Measurements from ENCODE around the gene GDNF.

GDNF gene

GRCh38 chr5:37840053-37841034 is 503 bp upstream of the GDNF start (continued):
- TF ChIP-seq ZNF121 (tag by site-specific recombination; IDR thresholded peaks at IDR 0.05), result peak; percentile 47; the same call in 1 of the 2 replicates
- peak; percentile 54; the same call in 1 of the 2 replicates for TF ChIP-seq REPIN1 (tag by site-specific recombination; IDR thresholded peaks at IDR 0.05; ENCODE audit: low read depth)
- TF ChIP-seq ZNF621 (tag by site-specific recombination; IDR thresholded peaks at IDR 0.05), result no peak
- TF ChIP-seq PRDM2 (tag by site-specific recombination; IDR thresholded peaks at IDR 0.05; ENCODE audit: borderline replicate concordance), result 0 out of 2 replicates have a peak, but pooled peaks have one; percentile 29
- TF ChIP-seq ZNF76 (tag by site-specific recombination; IDR thresholded peaks at IDR 0.05; ENCODE audit: borderline replicate concordance, low read depth), result peak; percentile 45; the same call in 1 of the 2 replicates
- TF ChIP-seq SALL2 (tag by site-specific recombination; IDR thresholded peaks at IDR 0.05; ENCODE audit: borderline replicate concordance), result no peak
- TF ChIP-seq INSM2 (tag by site-specific recombination; IDR thresholded peaks at IDR 0.05), result no peak
- peak; percentile 92 for TF ChIP-seq ZNF335 (tag by site-specific recombination; conservative IDR thresholded peaks at IDR 0.05)
- TF ChIP-seq ZIC2 (tag by site-specific recombination; IDR thresholded peaks at IDR 0.05), result peak; percentile 63
- peak; percentile 59; the same call in 1 of the 2 replicates for TF ChIP-seq ZNF610 (tag by site-specific recombination; IDR thresholded peaks at IDR 0.05; ENCODE audit: borderline replicate concordance)
- TF ChIP-seq HOXC10 (CRISPR knock-in tag; IDR thresholded peaks at IDR 0.05), result no peak
- TF ChIP-seq BCL6B (tag by site-specific recombination; IDR thresholded peaks at IDR 0.05), result no peak
- peak; percentile 66; the same call in 1 of the 2 replicates for TF ChIP-seq PRDM1 (tag by site-specific recombination; IDR thresholded peaks at IDR 0.05)
- TF ChIP-seq KLF17 (tag by site-specific recombination; IDR thresholded peaks at IDR 0.05), result peak; percentile 76; the same call in 1 of the 2 replicates
- TF ChIP-seq ZBTB1 (tag by site-specific recombination; IDR thresholded peaks at IDR 0.05), result 0 out of 2 replicates have a peak, but pooled peaks have one; percentile 41
- no peak for TF ChIP-seq ZNF830 (tag by site-specific recombination; IDR thresholded peaks at IDR 0.05; ENCODE audit: low read depth)
- TF ChIP-seq ZNF175 (tag by site-specific recombination; IDR thresholded peaks at IDR 0.05), result no peak
- TF ChIP-seq ZNF155 (tag by site-specific recombination; IDR thresholded peaks at IDR 0.05), result no peak
- TF ChIP-seq ZNF24 (tag by site-specific recombination; IDR thresholded peaks at IDR 0.05), result no peak
- TF ChIP-seq ZNF391 (tag by site-specific recombination; IDR thresholded peaks at IDR 0.05; ENCODE audit: borderline replicate concordance, low read depth), result peak; percentile 75; the same call in 1 of the 2 replicates
- no peak for TF ChIP-seq ZNF623 (tag by site-specific recombination; IDR thresholded peaks at IDR 0.05)
- no peak for TF ChIP-seq ZNF514 (tag by site-specific recombination; IDR thresholded peaks at IDR 0.05)
- TF ChIP-seq ZNF580 (tag by site-specific recombination; IDR thresholded peaks at IDR 0.05), result 0 out of 2 replicates have a peak, but pooled peaks have one; percentile 30
- TF ChIP-seq ZNF423 (tag by site-specific recombination; IDR thresholded peaks at IDR 0.05), result peak; percentile 52; the same call in 1 of the 2 replicates
- TF ChIP-seq OVOL3 (tag by site-specific recombination; IDR thresholded peaks at IDR 0.05), result no peak
- TF ChIP-seq ZNF433 (tag by site-specific recombination; IDR thresholded peaks at IDR 0.05; ENCODE audit: low read depth), result no peak

All from HEK293 (cell line).